K562 (cell line): Measurements from ENCODE around the gene TAF12. TPM values are rescaled to one million over a fixed set of nuclear protein-coding genes. Genes with fewer than 3 reads are reported as not detected.

Experiments
- CBFA2T2 ChIP-seq: fragments of 450-650 bp; conservative IDR thresholded peaks from 2 replicates; pipeline ENCODE4 v1.6.1; 2017; ENCODE audit warnings: mild to moderate bottlenecking
- CEBPB ChIP-seq: fragments of 450-650 bp; IDR thresholded peaks from 2 replicates; pipeline ENCODE4 v1.6.1; 2016; ENCODE audit warnings: missing genetic modification characterization, missing compliant biosample characterization
- EHMT2 ChIP-seq: fragments of 450-650 bp; IDR thresholded peaks from 2 replicates; pipeline ENCODE4 v1.6.1; 2018; ENCODE audit warnings: antibody characterized with exemption
- FOXJ3 ChIP-seq: sonication (generic); formaldehyde crosslinking; IDR thresholded peaks from 2 replicates; pipeline ENCODE4 v1.4.0; 2020; ENCODE audit warnings: mild to moderate bottlenecking, missing genetic modification reagents
- GTF2E2 ChIP-seq: fragments of 200-800 bp; sonication (Bioruptor generic); IDR thresholded peaks from 2 replicates; pipeline ENCODE4 v1.6.1; 2016; ENCODE audit warnings: missing genetic modification characterization, missing compliant biosample characterization
- L3MBTL2 ChIP-seq: fragments of 450-650 bp; IDR thresholded peaks from 2 replicates; pipeline ENCODE4 v1.6.1; 2016; ENCODE audit warnings: mild to moderate bottlenecking, moderate library complexity
- LEF1 ChIP-seq: fragments of 450-650 bp; IDR thresholded peaks from 2 replicates; pipeline ENCODE4 v1.6.1; 2016; ENCODE audit warnings: mild to moderate bottlenecking
- NFATC3 ChIP-seq: fragments of 450-650 bp; IDR thresholded peaks from 2 replicates; pipeline ENCODE4 v1.6.1; 2017; ENCODE audit warnings: mild to moderate bottlenecking
- NFE2 ChIP-seq: IDR thresholded peaks from 2 replicates; pipeline ENCODE4 v1.6.1; 2014; ENCODE audit warnings: antibody characterized with exemption, low read depth
- SP2 ChIP-seq: IDR thresholded peaks from 2 replicates; pipeline ENCODE4 v1.6.1; 2011; ENCODE audit warnings: mild to moderate bottlenecking, low read depth, low read length, moderate library complexity; ENCODE audit not compliant: poor library complexity, severe bottlenecking; ENCODE audit errors: extremely low read depth
- TGIF2 ChIP-seq: sonication (generic); formaldehyde crosslinking; IDR thresholded peaks from 2 replicates; pipeline ENCODE4 v1.8.1; 2022; ENCODE audit warnings: mild to moderate bottlenecking, missing genetic modification reagents, moderate library complexity
- THRAP3 ChIP-seq: fragments of 450-650 bp; IDR thresholded peaks from 2 replicates; pipeline ENCODE4 v1.6.1; 2016; ENCODE audit warnings: mild to moderate bottlenecking, inconsistent platforms, borderline replicate concordance
- ZNF780A ChIP-seq: fragments of 250-450 bp; sonication (Bioruptor Pico); IDR thresholded peaks from 2 replicates; pipeline ENCODE4 v1.5.0; 2021; ENCODE audit warnings: mild to moderate bottlenecking
- polyA plus RNA-seq, 8 experiments: library from polyadenylated mRNA; depleted of rRNA in 4 of 8; stranded (reverse) in 5 of 8; unstranded in 3 of 8; fragments of >200 nt; fragmentation: Nextera tagmentation in 2 of 8; fragmentation: Illumina TruSeq in 1 of 8; extraction: Ambion mirVana in 2 of 8; extraction: Trizol in 1 of 8; gene quantifications; 2 replicates each; pipeline versions ENCODE4 v1.2.1 to v1.2.3, GENCODE V29; 2011 to 2014; ENCODE audit warnings: inconsistent platforms in 1 of 8, missing spikeins in 1 of 8
- total RNA-seq, 7 experiments: library from RNA; depleted of rRNA in 6 of 7; stranded (reverse); fragments of >200 nt in 6 of 7; fragmentation: Illumina TruSeq in 2 of 7; extraction: Trizol in 2 of 7; gene quantifications; 2 replicates each; pipeline versions ENCODE4 v1.2.1 to v1.2.3, GENCODE V29; 2011 to 2021; ENCODE audit warnings: low replicate concordance in 1 of 7
- TF ChIP-seq, protein P1 (sequence below): sonication (generic); formaldehyde crosslinking; IDR thresholded peaks from 2 replicates; pipeline ENCODE4 v1.8.0; 2022; ENCODE audit warnings: mild to moderate bottlenecking, missing genetic modification reagents, borderline replicate concordance
- TF ChIP-seq, protein P2 (sequence below): sonication (generic); formaldehyde crosslinking; IDR thresholded peaks from 2 replicates; pipeline ENCODE4 v1.8.1; 2022; ENCODE audit warnings: missing genetic modification reagents
- TF ChIP-seq, protein P3 (sequence below), 2 experiments: fragments of 200-800 bp in 1 of 2; sonication (Bioruptor generic) in 1 of 2; sonication (generic) in 1 of 2; formaldehyde crosslinking in 1 of 2; IDR thresholded peaks in 1 of 2; conservative IDR thresholded peaks in 1 of 2; 2 replicates each; pipeline versions ENCODE4 v1.5.0 to v1.6.1; 2016 to 2020; ENCODE audit warnings: missing compliant biosample characterization in 1 of 2, missing genetic modification characterization in 1 of 2, missing genetic modification reagents in 1 of 2
- TF ChIP-seq, protein P4 (sequence below): sonication (generic); formaldehyde crosslinking; IDR thresholded peaks from 2 replicates; pipeline ENCODE4 v1.8.0; 2023; ENCODE audit warnings: missing genetic modification reagents, mild to moderate bottlenecking, borderline replicate concordance

TAF12 gene
- total and polyA plus RNA-seq, 9 of the 15 experiments (the other 6 are each of a cell fraction or from before 2014, with no cell fraction given) = 31.6 to 89.0 (median 50.5) TPM

DNA sequence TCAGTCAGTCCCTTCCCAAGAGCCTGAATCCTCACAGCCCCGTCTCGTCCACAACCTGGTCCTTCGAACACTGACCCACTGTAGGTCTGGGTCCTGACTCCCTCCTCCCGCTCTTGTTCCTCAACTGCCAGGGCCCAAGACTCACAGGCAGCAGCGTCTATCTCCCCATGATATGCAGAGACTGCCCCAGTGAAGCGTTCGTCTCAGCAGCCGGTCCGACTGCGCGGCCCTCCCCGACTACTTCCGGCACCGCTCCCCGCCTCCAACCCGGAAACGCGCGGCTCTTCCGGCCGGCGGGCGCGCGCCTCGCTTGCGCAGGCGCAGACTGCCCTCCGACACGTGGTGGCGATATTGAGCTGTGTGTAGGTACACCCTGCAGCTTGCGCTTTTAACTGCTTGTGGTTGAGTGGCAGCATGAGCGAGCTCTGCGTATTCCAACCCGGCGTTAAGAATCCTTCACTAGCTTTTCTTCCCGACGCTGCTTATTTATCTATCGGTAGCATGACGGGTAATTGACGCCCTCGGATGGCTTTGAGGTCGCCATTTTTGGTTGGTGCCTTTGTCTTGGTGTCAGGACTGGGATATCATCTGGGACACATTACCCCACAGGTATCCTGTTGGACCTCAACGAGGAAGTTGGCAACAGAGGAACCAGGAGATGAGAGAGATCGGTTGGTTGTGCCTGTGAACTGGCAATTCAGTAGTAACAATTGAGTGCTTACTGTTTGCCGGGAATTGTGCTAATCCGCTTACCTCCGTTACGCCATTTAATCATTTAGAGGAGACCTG, at the start of gene TAF12 (continued):
- TF ChIP-seq, protein P1, sequence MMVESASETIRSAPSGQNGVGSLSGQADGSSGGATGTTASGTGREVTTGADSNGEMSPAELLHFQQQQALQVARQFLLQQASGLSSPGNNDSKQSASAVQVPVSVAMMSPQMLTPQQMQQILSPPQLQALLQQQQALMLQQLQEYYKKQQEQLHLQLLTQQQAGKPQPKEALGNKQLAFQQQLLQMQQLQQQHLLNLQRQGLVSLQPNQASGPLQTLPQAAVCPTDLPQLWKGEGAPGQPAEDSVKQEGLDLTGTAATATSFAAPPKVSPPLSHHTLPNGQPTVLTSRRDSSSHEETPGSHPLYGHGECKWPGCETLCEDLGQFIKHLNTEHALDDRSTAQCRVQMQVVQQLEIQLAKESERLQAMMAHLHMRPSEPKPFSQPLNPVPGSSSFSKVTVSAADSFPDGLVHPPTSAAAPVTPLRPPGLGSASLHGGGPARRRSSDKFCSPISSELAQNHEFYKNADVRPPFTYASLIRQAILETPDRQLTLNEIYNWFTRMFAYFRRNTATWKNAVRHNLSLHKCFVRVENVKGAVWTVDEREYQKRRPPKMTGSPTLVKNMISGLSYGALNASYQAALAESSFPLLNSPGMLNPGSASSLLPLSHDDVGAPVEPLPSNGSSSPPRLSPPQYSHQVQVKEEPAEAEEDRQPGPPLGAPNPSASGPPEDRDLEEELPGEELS (CRISPR knock-in tag) = peak; percentile 74; the same call in 1 of the 2 replicates
- TF ChIP-seq EHMT2 (peak; percentile 58; the same call in 1 of the 2 replicates), L3MBTL2 (peak; percentile 94), FOXJ3 (CRISPR knock-in tag) (no peak), LEF1 (no peak), GTF2E2 (tag) (peak; percentile 92), CEBPB (tag) (no peak; the same call in 1 of the 2 replicates), NFATC3 (no peak), CBFA2T2 (peak; percentile 40), SP2 (no peak), TGIF2 (CRISPR knock-in tag) (peak; percentile 20; the same call in 1 of the 2 replicates), ZNF780A (no peak), THRAP3 (peak; percentile 82; the same call in 1 of the 2 replicates), NFE2 (peak; percentile 35; the same call in 1 of the 2 replicates)
- TF ChIP-seq, protein P2, sequence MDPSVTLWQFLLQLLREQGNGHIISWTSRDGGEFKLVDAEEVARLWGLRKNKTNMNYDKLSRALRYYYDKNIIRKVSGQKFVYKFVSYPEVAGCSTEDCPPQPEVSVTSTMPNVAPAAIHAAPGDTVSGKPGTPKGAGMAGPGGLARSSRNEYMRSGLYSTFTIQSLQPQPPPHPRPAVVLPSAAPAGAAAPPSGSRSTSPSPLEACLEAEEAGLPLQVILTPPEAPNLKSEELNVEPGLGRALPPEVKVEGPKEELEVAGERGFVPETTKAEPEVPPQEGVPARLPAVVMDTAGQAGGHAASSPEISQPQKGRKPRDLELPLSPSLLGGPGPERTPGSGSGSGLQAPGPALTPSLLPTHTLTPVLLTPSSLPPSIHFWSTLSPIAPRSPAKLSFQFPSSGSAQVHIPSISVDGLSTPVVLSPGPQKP (CRISPR knock-in tag) = no peak
- TF ChIP-seq, protein P3, sequence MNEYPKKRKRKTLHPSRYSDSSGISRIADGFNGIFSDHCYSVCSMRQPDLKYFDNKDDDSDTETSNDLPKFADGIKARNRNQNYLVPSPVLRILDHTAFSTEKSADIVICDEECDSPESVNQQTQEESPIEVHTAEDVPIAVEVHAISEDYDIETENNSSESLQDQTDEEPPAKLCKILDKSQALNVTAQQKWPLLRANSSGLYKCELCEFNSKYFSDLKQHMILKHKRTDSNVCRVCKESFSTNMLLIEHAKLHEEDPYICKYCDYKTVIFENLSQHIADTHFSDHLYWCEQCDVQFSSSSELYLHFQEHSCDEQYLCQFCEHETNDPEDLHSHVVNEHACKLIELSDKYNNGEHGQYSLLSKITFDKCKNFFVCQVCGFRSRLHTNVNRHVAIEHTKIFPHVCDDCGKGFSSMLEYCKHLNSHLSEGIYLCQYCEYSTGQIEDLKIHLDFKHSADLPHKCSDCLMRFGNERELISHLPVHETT (CRISPR knock-in tag; conservative IDR thresholded peaks at IDR 0.05 in 1 of 2, IDR thresholded peaks at IDR 0.05 in 1 of 2) = peak in 1 of 2 experiments; percentile 76; a peak in 2 of 4 replicates
- TF ChIP-seq, protein P4, sequence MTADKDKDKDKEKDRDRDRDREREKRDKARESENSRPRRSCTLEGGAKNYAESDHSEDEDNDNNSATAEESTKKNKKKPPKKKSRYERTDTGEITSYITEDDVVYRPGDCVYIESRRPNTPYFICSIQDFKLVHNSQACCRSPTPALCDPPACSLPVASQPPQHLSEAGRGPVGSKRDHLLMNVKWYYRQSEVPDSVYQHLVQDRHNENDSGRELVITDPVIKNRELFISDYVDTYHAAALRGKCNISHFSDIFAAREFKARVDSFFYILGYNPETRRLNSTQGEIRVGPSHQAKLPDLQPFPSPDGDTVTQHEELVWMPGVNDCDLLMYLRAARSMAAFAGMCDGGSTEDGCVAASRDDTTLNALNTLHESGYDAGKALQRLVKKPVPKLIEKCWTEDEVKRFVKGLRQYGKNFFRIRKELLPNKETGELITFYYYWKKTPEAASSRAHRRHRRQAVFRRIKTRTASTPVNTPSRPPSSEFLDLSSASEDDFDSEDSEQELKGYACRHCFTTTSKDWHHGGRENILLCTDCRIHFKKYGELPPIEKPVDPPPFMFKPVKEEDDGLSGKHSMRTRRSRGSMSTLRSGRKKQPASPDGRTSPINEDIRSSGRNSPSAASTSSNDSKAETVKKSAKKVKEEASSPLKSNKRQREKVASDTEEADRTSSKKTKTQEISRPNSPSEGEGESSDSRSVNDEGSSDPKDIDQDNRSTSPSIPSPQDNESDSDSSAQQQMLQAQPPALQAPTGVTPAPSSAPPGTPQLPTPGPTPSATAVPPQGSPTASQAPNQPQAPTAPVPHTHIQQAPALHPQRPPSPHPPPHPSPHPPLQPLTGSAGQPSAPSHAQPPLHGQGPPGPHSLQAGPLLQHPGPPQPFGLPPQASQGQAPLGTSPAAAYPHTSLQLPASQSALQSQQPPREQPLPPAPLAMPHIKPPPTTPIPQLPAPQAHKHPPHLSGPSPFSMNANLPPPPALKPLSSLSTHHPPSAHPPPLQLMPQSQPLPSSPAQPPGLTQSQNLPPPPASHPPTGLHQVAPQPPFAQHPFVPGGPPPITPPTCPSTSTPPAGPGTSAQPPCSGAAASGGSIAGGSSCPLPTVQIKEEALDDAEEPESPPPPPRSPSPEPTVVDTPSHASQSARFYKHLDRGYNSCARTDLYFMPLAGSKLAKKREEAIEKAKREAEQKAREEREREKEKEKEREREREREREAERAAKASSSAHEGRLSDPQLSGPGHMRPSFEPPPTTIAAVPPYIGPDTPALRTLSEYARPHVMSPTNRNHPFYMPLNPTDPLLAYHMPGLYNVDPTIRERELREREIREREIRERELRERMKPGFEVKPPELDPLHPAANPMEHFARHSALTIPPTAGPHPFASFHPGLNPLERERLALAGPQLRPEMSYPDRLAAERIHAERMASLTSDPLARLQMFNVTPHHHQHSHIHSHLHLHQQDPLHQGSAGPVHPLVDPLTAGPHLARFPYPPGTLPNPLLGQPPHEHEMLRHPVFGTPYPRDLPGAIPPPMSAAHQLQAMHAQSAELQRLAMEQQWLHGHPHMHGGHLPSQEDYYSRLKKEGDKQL (CRISPR knock-in tag) = no peak
